ENCODE measurements around the gene DMRTA2.

DNA sequence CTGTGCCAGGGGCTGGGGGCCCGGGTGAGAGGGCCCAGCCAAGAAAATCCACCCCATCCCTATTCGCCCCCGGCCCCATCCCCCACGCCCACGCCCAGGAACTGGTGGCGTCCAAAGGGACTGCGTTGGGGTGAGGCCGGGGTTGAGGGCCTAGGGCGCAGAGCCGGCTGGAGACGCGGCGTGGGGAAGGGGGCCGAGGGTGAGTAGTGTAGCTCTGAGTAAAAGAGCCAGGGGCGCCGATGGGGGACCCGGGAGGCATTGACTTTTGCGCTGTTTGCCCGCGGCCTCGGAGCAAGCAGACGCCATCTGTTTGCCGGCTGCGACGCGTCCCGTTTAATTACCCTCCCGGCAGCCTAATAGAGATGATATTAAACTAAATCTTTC is 3.5 kb upstream of the DMRTA2 start:
- TF ChIP-seq, protein P1, sequence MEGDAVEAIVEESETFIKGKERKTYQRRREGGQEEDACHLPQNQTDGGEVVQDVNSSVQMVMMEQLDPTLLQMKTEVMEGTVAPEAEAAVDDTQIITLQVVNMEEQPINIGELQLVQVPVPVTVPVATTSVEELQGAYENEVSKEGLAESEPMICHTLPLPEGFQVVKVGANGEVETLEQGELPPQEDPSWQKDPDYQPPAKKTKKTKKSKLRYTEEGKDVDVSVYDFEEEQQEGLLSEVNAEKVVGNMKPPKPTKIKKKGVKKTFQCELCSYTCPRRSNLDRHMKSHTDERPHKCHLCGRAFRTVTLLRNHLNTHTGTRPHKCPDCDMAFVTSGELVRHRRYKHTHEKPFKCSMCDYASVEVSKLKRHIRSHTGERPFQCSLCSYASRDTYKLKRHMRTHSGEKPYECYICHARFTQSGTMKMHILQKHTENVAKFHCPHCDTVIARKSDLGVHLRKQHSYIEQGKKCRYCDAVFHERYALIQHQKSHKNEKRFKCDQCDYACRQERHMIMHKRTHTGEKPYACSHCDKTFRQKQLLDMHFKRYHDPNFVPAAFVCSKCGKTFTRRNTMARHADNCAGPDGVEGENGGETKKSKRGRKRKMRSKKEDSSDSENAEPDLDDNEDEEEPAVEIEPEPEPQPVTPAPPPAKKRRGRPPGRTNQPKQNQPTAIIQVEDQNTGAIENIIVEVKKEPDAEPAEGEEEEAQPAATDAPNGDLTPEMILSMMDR (IDR thresholded peaks at IDR 0.05): no peak
- no peak for TF ChIP-seq POLR2AphosphoS5 (IDR thresholded peaks at IDR 0.05)

All from esophagus muscularis mucosa (tissue), 3 donors.